Small intestine (tissue), 7 donors: ENCODE results near the gene TRIM47. TPM values are rescaled to one million over a fixed set of nuclear protein-coding genes. Genes with fewer than 3 reads are reported as not detected.

ENCODE experiments used
- DNase-seq, 2 donors: peaks; one replicate each; pipeline versions ENCODE4 v3.0.0 to v3.0.0-alpha.2; 2013
- FAIRE-seq: peaks from 2 replicates; lab custom pipeline; 2012; peaks lifted over from hg19 to GRCh38; lab: Jason Lieb, UNC
- H3K27ac ChIP-seq, 3 donors: one replicate each; pipeline ENCODE4 v1.5.1; 2013; ENCODE audit warnings: low read length in 2 of 3, mild to moderate bottlenecking in 2 of 3, control low read depth in 1 of 3, inconsistent platforms in 1 of 3, low read depth in 1 of 3, moderate library complexity in 1 of 3
- H3K27me3 ChIP-seq, 3 donors: one replicate each; pipeline ENCODE4 v1.6.1; 2013; ENCODE audit warnings: low read length in 3 of 3, inconsistent platforms in 1 of 3; ENCODE audit not compliant: control insufficient read depth in 3 of 3, insufficient read depth in 3 of 3
- H3K36me3 ChIP-seq, 3 donors: one replicate each; pipeline ENCODE4 v1.6.1; 2013; ENCODE audit warnings: low read length in 3 of 3, inconsistent platforms in 1 of 3, low read depth in 1 of 3, mild to moderate bottlenecking in 1 of 3, moderate library complexity in 1 of 3; ENCODE audit not compliant: control insufficient read depth in 3 of 3, insufficient read depth in 2 of 3
- H3K4me1 ChIP-seq, 3 donors: one replicate each; pipeline ENCODE4 v1.6.1; 2013; ENCODE audit warnings: low read length in 2 of 3, inconsistent platforms in 1 of 3, low read depth in 1 of 3, mild to moderate bottlenecking in 1 of 3, moderate library complexity in 1 of 3; ENCODE audit not compliant: control insufficient read depth in 3 of 3, insufficient read depth in 2 of 3
- H3K4me3 ChIP-seq, 3 donors: one replicate each; pipeline ENCODE4 v1.5.1; 2013; ENCODE audit warnings: low read length in 3 of 3, control low read depth in 1 of 3, inconsistent platforms in 1 of 3, low read depth in 1 of 3, mild to moderate bottlenecking in 1 of 3, moderate library complexity in 1 of 3
- H3K9me3 ChIP-seq, 2 donors: one replicate each; pipeline ENCODE4 v1.6.1; 2013; ENCODE audit warnings: low read depth in 1 of 2, low read length in 1 of 2; ENCODE audit not compliant: control insufficient read depth in 2 of 2, insufficient read depth in 1 of 2
- WGBS, 3 donors: extraction: QIAGEN DNeasy Blood & Tissue Kit; methylation state at CpG; one replicate each; pipeline ENCODE4 v1.1.7; 2013; 5-methylcytosine and 5-hydroxymethylcytosine counted together
- polyA plus RNA-seq, 4 donors: library from polyadenylated mRNA; stranded (reverse) in 3 of 4; unstranded in 1 of 4; fragments of 200-250 nt in 3 of 4; fragments of 120-200 nt in 1 of 4; gene quantifications; one replicate each; pipeline versions ENCODE4 v1.2.1 to v1.2.3, GENCODE V29; 2013
- donor health status: healthy with polysubstance abuse.
- donor health status: control.
- donor health status: control.
- donor health status: Bipolar disorder and iron deficiency.
- donor health status: healthy.

TRIM47 gene
- polyA plus RNA-seq, 4 donors = 4.9 to 63.3 (median 43.8) TPM

- Histone ChIP-seq H3K9me3 (no peaks in the 10 kb centered on the region), H3K4me1 (peaks cover 2 to 12% (median 3%) of the 10 kb centered on the region in 3 donors), H3K4me3 (no peak overlapping the region), H3K36me3 (peaks cover 4 to 62% (median 8%) of the 10 kb centered on the region in 3 donors), H3K27ac (no peak overlapping the region), H3K27me3 (no peaks in the 10 kb centered on the region)
- WGBS, 3 donors = 94 to 97% (median 95%) methylated on average over 6 of the region's 6 CpGs
- DNase-seq (no peak), FAIRE-seq (no peak)
Measured at GRCh38 chr17:75902406-75902805, 24.0 kb upstream of the TRIM47 start.

GRCh38 chr17:75901727-75902126 is 23.3 kb upstream of the TRIM47 start:
- peaks cover 4 to 60% (median 8%) of the 10 kb centered on the region in 3 donors for H3K36me3 ChIP-seq
- DNase-seq (no peak), FAIRE-seq (no peak)
- no peak overlapping the region for H3K27ac ChIP-seq
- WGBS, 3 donors = 92 to 94% (median 93%) methylated on average over 18 of the region's 18 CpGs
- no peaks in the 10 kb centered on the region for H3K9me3 ChIP-seq
- H3K4me3 ChIP-seq = no peak overlapping the region
- H3K4me1 ChIP-seq = peaks cover 2 to 16% (median 3%) of the 10 kb centered on the region in 3 donors
- no peaks in the 10 kb centered on the region for H3K27me3 ChIP-seq

- Histone ChIP-seq H3K27ac (no peak overlapping the region), H3K36me3 (peaks cover 4 to 60% (median 8%) of the 10 kb centered on the region in 3 donors), H3K9me3 (no peaks in the 10 kb centered on the region), H3K4me3 (no peak overlapping the region), H3K27me3 (no peaks in the 10 kb centered on the region), H3K4me1 (peaks cover 2 to 11% (median 3%) of the 10 kb centered on the region in 3 donors)
- DNase-seq (no peak), FAIRE-seq (no peak)
- WGBS, 3 donors = 85 to 91% (median 89%) methylated on average over 13 of the region's 13 CpGs
Measured at GRCh38 chr17:75900691-75901533, 22.5 kb upstream of the TRIM47 start.

DNA sequence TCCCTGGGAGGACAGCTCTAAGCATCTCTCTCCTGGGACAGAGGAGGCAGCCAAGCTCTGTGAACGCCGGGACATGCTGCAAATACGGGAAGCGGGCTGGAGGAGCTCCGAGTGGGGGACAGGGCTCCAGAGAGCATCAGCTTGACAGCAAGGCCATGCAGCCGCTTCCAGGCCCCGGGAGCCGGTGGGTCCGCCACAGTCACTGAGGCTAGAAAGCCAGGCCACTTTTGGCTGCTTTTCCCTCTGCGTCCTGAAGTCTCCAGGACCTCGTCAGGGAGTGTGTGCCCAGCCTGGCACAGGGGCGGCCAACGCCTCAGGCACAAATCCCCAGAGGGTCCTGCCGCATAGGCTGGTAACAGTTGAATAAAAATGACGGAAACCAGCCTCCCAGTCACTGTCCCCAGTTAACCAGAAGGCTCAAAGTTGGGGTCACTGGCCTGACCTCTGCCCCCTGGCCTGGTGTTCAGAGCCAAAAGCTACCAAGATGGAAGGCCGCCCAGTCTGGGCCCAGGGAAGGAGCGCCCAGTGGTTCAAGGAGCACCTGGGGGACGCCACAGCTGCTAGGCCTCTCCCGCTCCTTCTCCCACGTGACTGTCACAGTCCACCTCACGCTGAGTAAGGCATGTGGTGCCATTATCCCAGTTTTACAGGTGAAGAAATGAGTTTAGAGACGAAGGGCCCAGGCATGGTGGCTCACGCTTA is 21.5 kb upstream of the TRIM47 start:
- no peak for DNase-seq
- no peak overlapping the region for H3K4me3 ChIP-seq
- no peak overlapping the region for H3K27ac ChIP-seq
- H3K36me3 ChIP-seq = peaks cover 4 to 63% (median 8%) of the 10 kb centered on the region in 3 donors
- peaks cover 2 to 14% (median 5%) of the 10 kb centered on the region in 3 donors for H3K4me1 ChIP-seq
- WGBS, 3 donors = 90 to 96% (median 94%) methylated on average over 21 to 23 of the region's 23 CpGs
- no peaks in the 10 kb centered on the region for H3K9me3 ChIP-seq
- no peaks in the 10 kb centered on the region for H3K27me3 ChIP-seq
- no peak for FAIRE-seq

DNA sequence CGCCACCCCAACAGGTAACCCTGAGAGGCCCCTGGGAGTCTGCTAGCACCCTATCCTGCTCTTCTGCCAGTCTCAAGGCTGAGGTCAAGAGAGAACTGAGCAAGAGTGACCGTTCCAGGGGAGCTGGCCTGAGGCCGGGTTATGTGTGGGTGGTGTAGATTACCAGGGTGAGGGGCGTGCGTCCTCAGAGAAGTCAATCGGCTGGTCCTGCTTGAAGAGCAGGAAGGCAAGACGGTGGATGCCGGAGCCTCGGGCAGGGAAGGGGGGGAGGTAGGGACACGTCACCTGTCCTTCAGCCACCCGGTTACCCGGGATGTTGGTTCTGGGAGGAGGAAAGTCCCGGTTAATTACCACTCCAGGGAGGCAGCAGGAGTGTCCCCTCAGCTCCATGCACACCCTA is 21.0 kb upstream of the TRIM47 start:
- WGBS, 3 donors = 91 to 94% (median 94%) methylated on average over 13 of the region's 13 CpGs
- Histone ChIP-seq H3K4me3 (no peak overlapping the region), H3K27ac (no peak overlapping the region), H3K9me3 (no peaks in the 10 kb centered on the region), H3K27me3 (no peaks in the 10 kb centered on the region), H3K36me3 (peaks cover 4 to 68% (median 8%) of the 10 kb centered on the region in 3 donors), H3K4me1 (peaks cover 2 to 19% (median 5%) of the 10 kb centered on the region in 3 donors)
- DNase-seq (no peak), FAIRE-seq (no peak)

DNA sequence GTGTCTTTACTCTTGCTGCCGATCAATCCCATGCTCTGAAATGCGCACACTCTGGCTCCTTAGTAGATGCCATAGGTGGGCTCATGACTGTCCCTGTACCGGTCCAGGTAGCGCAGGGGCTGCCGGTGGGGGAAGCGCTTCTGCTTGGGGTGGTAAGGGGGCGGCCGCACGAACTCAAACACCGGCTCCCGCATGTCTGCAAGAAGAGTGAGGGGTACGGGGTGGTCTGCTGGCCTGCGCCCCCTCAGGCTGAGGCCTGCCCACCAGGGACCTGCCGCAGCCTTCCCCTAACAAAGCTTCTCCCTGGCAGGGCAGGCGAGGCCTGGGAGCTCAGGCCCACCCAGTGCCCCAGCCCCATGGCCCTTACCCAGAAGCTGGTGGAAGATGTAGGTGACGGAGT is 20.4 kb upstream of the TRIM47 start:
- no peak overlapping the region for H3K4me3 ChIP-seq
- no peaks in the 10 kb centered on the region for H3K9me3 ChIP-seq
- H3K27ac ChIP-seq = no peak overlapping the region
- FAIRE-seq (no peak), DNase-seq (no peak)
- WGBS, 3 donors = 95 to 98% (median 96%) methylated on average over 16 of the region's 16 CpGs
- peaks cover 4 to 74% (median 8%) of the 10 kb centered on the region in 3 donors for H3K36me3 ChIP-seq
- peaks cover 0 to 24% (median 2%) of the 10 kb centered on the region in 3 donors for H3K4me1 ChIP-seq
- no peaks in the 10 kb centered on the region for H3K27me3 ChIP-seq

DNA sequence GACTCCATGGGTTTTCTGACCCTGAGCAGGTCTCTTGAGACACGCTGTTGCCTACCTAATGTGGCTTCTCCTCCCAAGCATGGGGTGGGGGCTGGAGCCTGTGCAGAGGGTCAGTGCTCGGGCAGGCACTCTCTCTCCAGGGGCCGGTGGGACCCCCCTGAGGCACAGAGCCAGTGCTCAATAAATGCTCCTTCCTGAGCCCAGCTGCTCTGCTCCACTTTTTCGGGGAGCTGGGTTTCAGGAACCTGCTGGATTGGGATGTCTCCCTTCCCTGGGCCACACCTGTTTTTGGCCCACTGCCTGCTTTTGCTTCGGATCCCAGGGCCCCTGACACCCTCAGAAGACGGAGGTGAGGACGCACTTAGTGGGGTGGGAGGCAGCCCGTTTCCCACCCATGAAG is 19.7 kb upstream of the TRIM47 start:
- DNase-seq (no peak), FAIRE-seq (no peak)
- 76 to 88% (median 84%) methylated on average over 8 of the region's 8 CpGs for WGBS, 3 donors
- Histone ChIP-seq H3K9me3 (no peaks in the 10 kb centered on the region), H3K27ac (no peak overlapping the region), H3K27me3 (no peaks in the 10 kb centered on the region), H3K4me3 (no peak overlapping the region), H3K36me3 (peaks cover 4 to 79% (median 8%) of the 10 kb centered on the region in 3 donors), H3K4me1 (peaks cover 0 to 31% (median 2%) of the 10 kb centered on the region in 3 donors)
